K562 (cell line): ENCODE measurements around the gene SLC8A2. TPM values are rescaled to one million over a fixed set of nuclear protein-coding genes. Genes with fewer than 3 reads are reported as not detected.
A peak's percentile ranks its signal among the peaks of the same experiment; 100 is the strongest.

Experiments
- ARID3B ChIP-seq: fragments of 250-450 bp; sonication (Bioruptor Pico); IDR thresholded peaks from 2 replicates; pipeline ENCODE4 v1.4.0; 2020; ENCODE audit warnings: borderline replicate concordance
- CBFA2T3 ChIP-seq: fragments of 450-650 bp; IDR thresholded peaks from 2 replicates; pipeline ENCODE4 v1.6.1; 2017
- CBX2 ChIP-seq: fragments of 200-600 bp; sonication (generic); IDR thresholded peaks from one replicate; pipeline ENCODE4 v1.6.1; 2012; ENCODE audit warnings: mild to moderate bottlenecking, low read length, inconsistent platforms; ENCODE audit not compliant: insufficient read depth, poor library complexity, severe bottlenecking
- EGR1 ChIP-seq: fragments of 450-650 bp; conservative IDR thresholded peaks from 2 replicates; pipeline ENCODE4 v1.6.1; 2017; ENCODE audit warnings: mild to moderate bottlenecking
- HDAC3 ChIP-seq: fragments of 450-650 bp; IDR thresholded peaks from 2 replicates; pipeline ENCODE4 v1.6.1; 2018; ENCODE audit warnings: borderline replicate concordance, mild to moderate bottlenecking, moderate library complexity; ENCODE audit not compliant: partially characterized antibody
- KLF10 ChIP-seq: fragments of 250-450 bp; sonication (Bioruptor Pico); IDR thresholded peaks from 2 replicates; pipeline ENCODE4 v1.6.1; 2021; ENCODE audit warnings: matching md5 sums
- MEIS2 ChIP-seq: fragments of 450-650 bp; IDR thresholded peaks from 2 replicates; pipeline ENCODE4 v1.6.1; 2014; ENCODE audit warnings: mild to moderate bottlenecking; ENCODE audit not compliant: partially characterized antibody
- MTF1 ChIP-seq: fragments of 250-450 bp; sonication (Bioruptor Pico); IDR thresholded peaks from 2 replicates; pipeline ENCODE4 v1.9.0; 2021; ENCODE audit warnings: moderate library complexity, mild to moderate bottlenecking, inconsistent platforms, borderline replicate concordance
- MYC ChIP-seq, 2 experiments: fragments of 250-450 bp in 1 of 2; sonication (Bioruptor Pico) in 1 of 2; IDR thresholded peaks; 2 replicates each; pipeline versions ENCODE4 v1.5.1 to v1.6.1; 2012 to 2021; ENCODE audit warnings: low read depth in 2 of 2, borderline replicate concordance in 1 of 2, improper control_type of control experiment in 1 of 2, low read length in 1 of 2, mild to moderate bottlenecking in 1 of 2, moderate library complexity in 1 of 2
- NBN ChIP-seq: fragments of 450-650 bp; IDR thresholded peaks from 2 replicates; pipeline ENCODE4 v1.6.1; 2016; ENCODE audit warnings: low read depth, mild to moderate bottlenecking
- OTX1 ChIP-seq: fragments of 450-650 bp; formaldehyde crosslinking; IDR thresholded peaks from 2 replicates; pipeline ENCODE4 v1.4.0; 2022; ENCODE audit warnings: mild to moderate bottlenecking
- USF2 ChIP-seq: sonication (generic); formaldehyde crosslinking; IDR thresholded peaks from 2 replicates; pipeline ENCODE4 v1.5.0; 2020; ENCODE audit warnings: missing genetic modification reagents
- YY1 ChIP-seq, 3 experiments: IDR thresholded peaks; 2 replicates each; pipeline ENCODE4 v1.6.1; 2011; ENCODE audit warnings: low read length in 2 of 3, mild to moderate bottlenecking in 2 of 3, moderate library complexity in 2 of 3, borderline replicate concordance in 1 of 3, control low read depth in 1 of 3, low read depth in 1 of 3; ENCODE audit not compliant: insufficient read depth in 3 of 3, insufficient replicate concordance in 2 of 3, control insufficient read depth in 1 of 3, insufficient read length in 1 of 3; ENCODE audit errors: extremely low read depth in 1 of 3
- ZFP1 ChIP-seq: fragments of 450-650 bp; formaldehyde crosslinking; IDR thresholded peaks from 2 replicates; pipeline ENCODE4 v1.4.0; 2020; ENCODE audit warnings: mild to moderate bottlenecking, mixed read lengths
- ZFPM2 ChIP-seq: fragments of 250-450 bp; sonication (Bioruptor Pico); IDR thresholded peaks from 2 replicates; pipeline ENCODE4 v1.5.1; 2022; ENCODE audit warnings: mild to moderate bottlenecking
- ZNF212 ChIP-seq: fragments of 450-650 bp; formaldehyde crosslinking; IDR thresholded peaks from 2 replicates; pipeline ENCODE4 v1.4.0; 2020; ENCODE audit warnings: mild to moderate bottlenecking
- polyA plus RNA-seq, 8 experiments: library from polyadenylated mRNA; depleted of rRNA in 4 of 8; stranded (reverse) in 5 of 8; unstranded in 3 of 8; fragments of >200 nt; fragmentation: Nextera tagmentation in 2 of 8; fragmentation: Illumina TruSeq in 1 of 8; extraction: Ambion mirVana in 2 of 8; extraction: Trizol in 1 of 8; gene quantifications; 2 replicates each; pipeline versions ENCODE4 v1.2.1 to v1.2.3, GENCODE V29; 2011 to 2014; ENCODE audit warnings: inconsistent platforms in 1 of 8, missing spikeins in 1 of 8
- total RNA-seq, 7 experiments: library from RNA; depleted of rRNA in 6 of 7; stranded (reverse); fragments of >200 nt in 6 of 7; fragmentation: Illumina TruSeq in 2 of 7; extraction: Trizol in 2 of 7; gene quantifications; 2 replicates each; pipeline versions ENCODE4 v1.2.1 to v1.2.3, GENCODE V29; 2011 to 2021; ENCODE audit warnings: low replicate concordance in 1 of 7

Gene SLC8A2
- total and polyA plus RNA-seq, 9 of the 15 experiments (the other 6 are each of a cell fraction or from before 2014, with no cell fraction given) = 0.07 to 0.66 (median 0.24) TPM; not detected in 3

GRCh38 chr19:47483800-47484690 lies 12.4 kb upstream of the SLC8A2 start, which contains the start of gene KPTN (continued):
- TF ChIP-seq ARID3B (CRISPR knock-in tag) (peak; percentile 63; the same call in 1 of the 2 replicates), MTF1 (CRISPR knock-in tag) (no peak), ZNF212 (CRISPR knock-in tag) (no peak), CBX2 (no peak), YY1 (IDR thresholded peaks at IDR 0.05; ENCODE audit: borderline replicate concordance in 1 of 3, control insufficient read depth in 1 of 3, extremely low read depth in 1 of 3, insufficient read depth in 3 of 3, insufficient read length in 1 of 3, insufficient replicate concordance in 2 of 3, low read depth in 1 of 3, low read length in 2 of 3) (peak; percentile 98 to 99 (median 99)), OTX1 (0 out of 2 replicates have a peak, but pooled peaks have one; percentile 9), USF2 (CRISPR knock-in tag) (no peak), ZFPM2 (no peak), ZFP1 (CRISPR knock-in tag) (no peak), CBFA2T3 (0 out of 2 replicates have a peak, but pooled peaks have one; percentile 3), KLF10 (CRISPR knock-in tag) (no peak), NBN (peak; percentile 97), MYC (IDR thresholded peaks at IDR 0.05; ENCODE audit: low read depth, low read length) (peak; percentile 63; the same call in 1 of the 2 replicates), MYC (CRISPR knock-in tag; IDR thresholded peaks at IDR 0.05; ENCODE audit: borderline replicate concordance, low read depth) (no peak), EGR1 (peak; percentile 38; the same call in 1 of the 2 replicates), HDAC3 (no peak), MEIS2 (no peak)
